A673 (cell line): Measurements from ENCODE around the gene PHEX.

Source experiments
- CTCF ChIP-seq: fragments of 300-800, 200-600 bp; sonication (generic); conservative IDR thresholded peaks from 2 replicates; pipeline ENCODE4 v1.5.1; 2017; ENCODE audit warnings: low read depth, mild to moderate bottlenecking, antibody characterized with exemption, low read length, moderate library complexity, mixed read lengths
- EZH2 ChIP-seq: fragments of 200-600 bp; sonication (generic); IDR thresholded peaks from 2 replicates; pipeline ENCODE4 v1.6.1; 2017; ENCODE audit warnings: borderline replicate concordance, low read depth, mild to moderate bottlenecking, mixed read lengths, antibody characterized with exemption, low read length; ENCODE audit not compliant: poor library complexity, severe bottlenecking

DNA sequence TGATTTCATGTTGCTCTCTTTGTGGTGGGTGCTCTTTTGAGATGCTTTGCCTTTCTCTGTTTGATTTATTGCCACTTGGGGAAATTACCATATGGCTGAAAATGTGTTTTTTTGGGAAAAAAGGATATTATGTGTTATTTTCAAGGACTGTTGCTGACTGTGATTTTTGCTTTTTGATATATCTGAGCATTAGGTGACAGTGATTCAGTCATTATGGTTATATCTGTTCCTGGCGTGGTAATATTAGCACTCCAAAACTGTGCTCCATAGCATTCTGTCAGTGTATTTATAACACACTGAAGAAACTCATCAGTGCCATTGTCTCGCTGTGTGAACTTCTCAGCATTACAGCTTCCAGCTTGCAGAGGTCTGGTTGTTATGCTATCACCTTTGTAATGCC is 73.8 kb downstream of the PHEX start:
- TF ChIP-seq EZH2 (no peak), CTCF (no peak)
